ENCODE data around the gene COL9A2.

GRCh38 chr1:40274331-40274730 lies 42.8 kb downstream of the COL9A2 start:
- TF ChIP-seq CTCF (IDR thresholded peaks at IDR 0.05; ENCODE audit: insufficient read depth, low read length, poor library complexity, severe bottlenecking) (no peak), EZH2phosphoT487 (conservative IDR thresholded peaks at IDR 0.05; ENCODE audit: low read length) (no peak)

All from SU-DHL-6 (cell line).